Measurements from ENCODE around the gene TCP11. TPM values are rescaled to one million over a fixed set of nuclear protein-coding genes. Genes with fewer than 3 reads are reported as not detected.

TCP11 gene
- total and polyA plus RNA-seq, 4 donors: 0.05 to 0.19 TPM; not detected in 2

GRCh38 chr6:35176301-35177024 lies 35.3 kb upstream of the TCP11 start:
- no peak for DNase-seq (ENCODE audit: low spot score)
- WGBS: 83% methylated on average over 3 of the region's 3 CpGs
- TF ChIP-seq NR2F2 (IDR thresholded peaks at IDR 0.05) (no peak), RXRA (IDR thresholded peaks at IDR 0.05) (no peak), GABPA (IDR thresholded peaks at IDR 0.05 in 1 of 2, conservative IDR thresholded peaks at IDR 0.05 in 1 of 2) (no peak), TAF1 (conservative IDR thresholded peaks at IDR 0.05) (no peak), FOXA1 (IDR thresholded peaks at IDR 0.05) (no peak), ATF3 (IDR thresholded peaks at IDR 0.05) (no peak), CTCF (IDR thresholded peaks at IDR 0.05; ENCODE audit: low read depth, low read length, missing input control) (no peak), MAX (IDR thresholded peaks at IDR 0.05) (no peak), EGR1 (IDR thresholded peaks at IDR 0.05; ENCODE audit: low read depth in 2 of 2) (no peak), FOXA2 (IDR thresholded peaks at IDR 0.05) (no peak), HNF4G (IDR thresholded peaks at IDR 0.05) (no peak), REST (IDR thresholded peaks at IDR 0.05) (no peak), HNF4A (conservative IDR thresholded peaks at IDR 0.05) (no peak), RAD21 (IDR thresholded peaks at IDR 0.05) (no peak), JUND (IDR thresholded peaks at IDR 0.05) (no peak), YY1 (IDR thresholded peaks at IDR 0.05) (no peak), SP1 (IDR thresholded peaks at IDR 0.05) (no peak), ZBTB33 (IDR thresholded peaks at IDR 0.05) (no peak)
- H3K4me3 ChIP-seq (ENCODE audit: low read depth in 1 of 3, low read length in 3 of 3): no peak overlapping the region
- no peaks in the 10 kb centered on the region for H3K27me3 ChIP-seq (ENCODE audit: control insufficient read depth in 4 of 4, insufficient read depth in 4 of 4, low read length in 3 of 4)
- H3K4me1 ChIP-seq (ENCODE audit: control insufficient read depth in 4 of 4, insufficient read depth in 4 of 4, low read length in 3 of 4): no peaks in the 10 kb centered on the region
- no peak overlapping the region for H3K27ac ChIP-seq (ENCODE audit: low read depth in 1 of 2, low read length in 2 of 2)
- H3K9ac ChIP-seq (ENCODE audit: low read depth in 1 of 2, low read length in 2 of 2): no peak overlapping the region
- no peaks in the 10 kb centered on the region for H3K36me3 ChIP-seq (ENCODE audit: control insufficient read depth in 4 of 4, insufficient read depth in 3 of 4, low read depth in 1 of 4, low read length in 3 of 4)
- H3K9me3 ChIP-seq (ENCODE audit: control insufficient read depth in 4 of 4, low read length in 3 of 4): no peaks in the 10 kb centered on the region
